HG03571 (cell line): ENCODE results near the gene TUBB4A.

Source experiments
- ATAC-seq: cut with Tn5 transposase; IDR thresholded peaks from one replicate; pipeline ENCODE4 v1.9.1; 2021; ENCODE audit not compliant: unreplicated experiment

The TUBB4A gene

DNA sequence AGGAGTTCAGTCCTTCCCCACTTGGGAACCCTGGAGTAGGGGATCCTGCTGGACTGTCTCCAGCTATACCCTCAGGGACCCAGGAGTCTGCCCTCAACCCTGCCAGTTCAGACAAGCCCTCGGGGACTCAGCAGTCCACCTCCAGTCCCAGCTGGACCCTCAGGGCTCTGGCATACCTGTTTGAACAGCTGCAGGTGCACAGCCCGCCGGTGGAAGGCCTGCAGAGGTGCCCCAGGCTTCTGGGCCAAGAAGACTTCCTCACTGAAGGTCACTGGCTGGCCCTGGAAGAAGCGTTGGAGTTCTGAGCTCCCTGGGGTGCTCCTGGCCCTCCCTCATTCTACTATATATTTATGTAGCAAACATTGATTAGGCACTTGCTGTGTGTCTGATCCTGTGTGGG is 29.4 kb downstream of the TUBB4A start:
- ATAC-seq = no peak

DNA sequence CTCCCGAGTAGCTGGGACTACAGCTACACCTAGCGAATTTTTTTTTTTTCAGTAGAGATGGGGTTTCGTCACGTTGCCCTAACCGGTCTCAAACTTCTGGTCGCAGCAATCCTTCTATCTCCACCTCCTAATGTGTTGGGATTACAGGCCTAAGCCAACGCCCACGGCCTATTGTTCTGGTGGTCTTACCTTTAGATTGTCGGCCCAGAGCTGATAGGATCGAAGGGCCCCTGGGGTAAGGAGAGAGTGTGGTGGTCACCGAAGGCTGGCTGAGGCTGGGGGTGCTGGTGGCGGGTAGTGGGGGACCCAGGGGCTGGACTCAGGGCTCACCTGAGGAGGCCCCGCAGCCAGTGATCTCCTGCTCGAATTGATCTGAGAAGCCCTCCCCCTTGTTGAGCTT is 31.0 kb downstream of the TUBB4A start:
- ATAC-seq = no peak

DNA sequence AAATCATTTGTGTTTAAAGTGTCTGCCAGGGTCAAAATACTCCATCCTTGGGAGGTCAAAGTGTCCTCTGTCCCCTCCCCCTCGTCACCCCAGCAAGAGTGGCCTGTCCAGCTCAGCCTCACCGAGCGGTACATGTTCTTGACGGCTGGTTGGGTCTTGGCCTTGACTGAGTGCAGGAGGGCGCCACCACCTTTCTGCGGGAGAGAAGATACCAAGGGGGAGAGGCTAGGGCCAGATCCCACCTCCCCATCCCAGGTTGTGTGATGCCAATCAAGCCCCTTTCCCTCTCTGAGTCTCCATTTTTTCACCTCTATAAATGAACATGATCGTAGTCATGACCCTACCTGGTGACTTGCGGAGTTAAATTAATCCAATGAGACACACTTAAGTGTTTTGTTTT is 31.9 kb downstream of the TUBB4A start:
- no peak for ATAC-seq

DNA sequence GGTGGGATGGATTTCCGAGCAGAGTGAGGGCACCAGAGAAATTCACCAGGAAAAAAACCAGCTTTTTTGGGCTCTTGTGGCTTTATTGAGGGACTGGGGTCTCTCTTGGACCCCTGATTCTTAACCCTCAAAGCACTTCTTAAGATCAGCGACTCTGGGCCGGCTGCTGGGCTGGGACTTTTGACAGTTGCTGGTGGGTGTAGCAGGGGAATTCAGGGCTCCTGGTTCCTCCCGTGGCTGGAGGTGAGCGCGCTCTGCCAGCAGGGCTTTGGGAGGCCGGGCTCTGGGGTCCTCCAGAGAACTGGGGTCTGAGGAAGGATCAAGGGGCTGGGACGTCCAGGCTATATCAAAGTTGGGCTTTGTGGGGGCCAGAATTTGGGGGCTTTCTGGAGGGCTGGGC is 34.7 kb downstream of the TUBB4A start:
- no peak for ATAC-seq

DNA sequence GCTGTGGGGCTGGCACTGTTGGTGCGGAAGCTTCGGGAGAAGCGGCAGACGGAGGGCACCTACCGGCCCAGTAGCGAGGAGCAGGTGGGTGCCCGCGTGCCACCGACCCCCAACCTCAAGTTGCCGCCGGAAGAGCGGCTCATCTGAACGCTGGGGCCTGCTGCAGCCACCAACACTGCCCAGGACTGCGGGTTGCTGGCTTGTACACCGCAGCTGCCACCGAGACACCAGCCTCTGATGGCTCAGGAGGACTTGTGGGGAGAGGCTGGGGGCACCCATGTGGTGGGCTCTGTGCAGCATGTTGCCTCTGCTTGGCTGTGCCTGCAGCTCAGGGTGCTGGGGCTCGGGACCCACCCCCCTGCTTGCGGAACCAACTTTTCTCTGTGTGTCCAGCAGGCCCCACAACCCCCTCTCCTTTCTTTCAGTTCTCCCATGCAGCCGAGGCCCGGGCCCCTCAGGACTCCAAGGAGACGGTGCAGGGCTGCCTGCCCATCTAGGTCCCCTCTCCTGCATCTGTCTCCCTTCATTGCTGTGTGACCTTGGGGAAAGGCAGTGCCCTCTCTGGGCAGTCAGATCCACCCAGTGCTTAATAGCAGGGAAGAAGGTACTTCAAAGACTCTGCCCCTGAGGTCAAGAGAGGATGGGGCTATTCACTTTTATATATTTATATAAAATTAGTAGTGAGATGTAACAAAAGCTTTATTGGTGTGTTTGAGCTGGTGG is 35.4 kb downstream of the TUBB4A start:
- ATAC-seq = no peak

DNA sequence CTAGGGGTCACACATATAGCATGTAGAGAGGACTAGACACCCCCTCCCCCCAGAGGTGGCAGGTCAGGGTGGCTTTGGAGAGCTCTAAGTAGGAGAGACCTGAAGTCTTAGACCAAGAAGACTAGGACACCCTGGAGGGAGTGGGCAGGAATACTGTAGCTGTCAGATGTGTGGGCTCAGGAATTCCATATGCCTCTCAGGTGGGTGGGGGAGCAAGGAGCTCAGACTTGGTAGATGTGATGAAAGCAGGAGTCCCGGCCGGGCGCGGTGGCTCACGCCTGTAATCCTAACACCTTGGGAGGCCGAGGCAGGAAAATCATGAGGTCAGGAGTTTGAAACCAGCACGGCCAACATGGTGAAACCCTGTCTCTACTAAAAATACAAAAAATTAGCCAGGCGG is 36.4 kb downstream of the TUBB4A start:
- no peak for ATAC-seq

DNA sequence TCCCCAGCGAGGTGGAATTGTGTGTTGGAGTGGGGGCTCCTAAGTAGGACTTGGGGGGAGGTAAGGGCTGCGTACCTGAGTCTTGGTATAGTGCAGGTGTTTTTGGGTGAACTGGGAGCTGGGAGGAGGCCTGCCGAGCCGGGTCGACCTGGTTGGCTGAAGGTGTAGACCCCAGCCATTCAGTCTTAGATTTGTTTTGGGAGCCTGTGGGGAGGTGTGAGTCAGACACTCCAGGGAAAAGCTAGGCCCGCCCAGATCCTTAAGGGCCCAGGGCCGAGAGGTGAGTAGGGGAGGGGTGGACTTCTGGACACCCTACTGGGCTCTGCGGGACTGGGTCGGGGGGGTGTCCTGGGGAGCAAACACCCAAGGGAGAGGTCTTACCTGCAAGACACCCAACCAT is 37.1 kb downstream of the TUBB4A start:
- no peak for ATAC-seq

DNA sequence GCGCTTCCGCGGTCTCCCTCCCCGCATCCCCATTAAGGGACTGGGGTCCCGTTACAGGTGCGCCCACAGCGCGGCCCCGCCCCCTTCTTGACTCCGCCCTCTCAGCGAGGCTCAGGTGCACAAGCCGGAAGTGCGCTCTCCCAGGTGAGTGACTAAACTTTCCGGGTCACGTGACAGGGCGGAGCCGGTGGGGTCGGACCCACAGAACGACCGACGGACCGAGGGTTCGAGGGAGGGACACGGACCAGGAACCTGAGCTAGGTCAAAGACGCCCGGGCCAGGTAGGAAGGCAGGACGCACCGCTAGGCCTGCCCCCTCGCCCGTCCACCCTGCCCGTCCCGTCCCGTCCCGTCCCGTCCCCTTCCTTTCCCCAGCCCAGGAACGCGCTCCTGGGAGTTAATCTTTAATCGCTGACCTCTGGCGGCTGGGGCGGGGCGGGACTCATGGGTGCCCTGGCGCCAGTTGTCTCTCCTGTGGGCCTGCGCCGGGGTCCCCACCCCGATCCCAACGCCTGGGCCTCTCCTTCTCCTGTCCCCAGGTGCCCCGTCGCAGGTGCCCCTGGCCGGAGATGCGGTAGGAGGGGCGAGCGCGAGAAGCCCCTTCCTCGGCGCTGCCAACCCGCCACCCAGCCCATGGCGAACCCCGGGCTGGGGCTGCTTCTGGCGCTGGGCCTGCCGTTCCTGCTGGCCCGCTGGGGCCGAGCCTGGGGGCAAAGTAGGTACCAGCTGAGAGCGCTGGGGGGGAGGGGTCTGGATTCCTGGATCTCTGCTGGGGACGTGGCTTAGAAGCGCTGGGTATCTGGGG is 37.8 kb downstream of the TUBB4A start, which contains the start of gene CRB3:
TSS of gene CRB3 (plus strand) at position 202 of the 804 bp plus-strand sequence. CDS start at position 633, 431 bp downstream.
- ATAC-seq = no peak

DNA sequence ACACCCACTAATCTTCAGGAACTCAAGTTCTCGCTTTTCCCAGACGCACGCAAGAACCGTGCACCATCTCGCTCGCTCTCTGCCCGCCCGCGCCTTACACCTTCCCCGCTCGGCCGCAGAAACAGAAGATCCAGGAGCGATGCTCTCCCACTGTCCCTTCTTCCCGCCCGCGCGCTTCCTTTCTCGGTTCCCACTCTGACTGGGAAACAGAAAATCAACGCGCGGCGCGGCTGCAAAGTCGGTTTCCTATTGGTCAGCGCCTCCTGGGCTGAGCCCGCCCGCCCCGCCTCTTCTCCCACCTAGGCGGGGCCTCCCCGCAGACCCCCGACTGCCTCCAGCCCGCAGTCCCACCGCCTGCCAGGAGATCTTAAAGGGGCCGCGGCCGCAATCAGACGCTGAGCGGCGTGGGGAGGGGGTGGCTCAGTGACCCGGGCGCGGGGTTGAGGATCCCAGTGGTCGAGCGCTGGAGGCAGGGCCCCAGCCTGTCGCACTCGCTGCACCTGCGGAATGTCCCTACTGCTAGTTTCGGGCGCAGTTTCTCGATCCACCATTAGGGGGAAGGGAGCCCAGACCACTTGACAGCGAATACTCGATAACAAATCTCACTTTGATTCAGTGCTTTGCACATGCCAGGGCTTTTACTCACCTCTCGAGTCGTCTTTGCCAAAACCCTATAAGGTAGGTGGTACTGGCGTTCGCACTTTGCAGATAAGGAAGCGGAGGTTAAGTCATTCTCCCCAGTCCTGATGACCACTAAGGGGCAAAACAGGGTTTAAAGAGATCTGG is 41.8 kb downstream of the TUBB4A start:
- peak; percentile 54 for ATAC-seq

DNA sequence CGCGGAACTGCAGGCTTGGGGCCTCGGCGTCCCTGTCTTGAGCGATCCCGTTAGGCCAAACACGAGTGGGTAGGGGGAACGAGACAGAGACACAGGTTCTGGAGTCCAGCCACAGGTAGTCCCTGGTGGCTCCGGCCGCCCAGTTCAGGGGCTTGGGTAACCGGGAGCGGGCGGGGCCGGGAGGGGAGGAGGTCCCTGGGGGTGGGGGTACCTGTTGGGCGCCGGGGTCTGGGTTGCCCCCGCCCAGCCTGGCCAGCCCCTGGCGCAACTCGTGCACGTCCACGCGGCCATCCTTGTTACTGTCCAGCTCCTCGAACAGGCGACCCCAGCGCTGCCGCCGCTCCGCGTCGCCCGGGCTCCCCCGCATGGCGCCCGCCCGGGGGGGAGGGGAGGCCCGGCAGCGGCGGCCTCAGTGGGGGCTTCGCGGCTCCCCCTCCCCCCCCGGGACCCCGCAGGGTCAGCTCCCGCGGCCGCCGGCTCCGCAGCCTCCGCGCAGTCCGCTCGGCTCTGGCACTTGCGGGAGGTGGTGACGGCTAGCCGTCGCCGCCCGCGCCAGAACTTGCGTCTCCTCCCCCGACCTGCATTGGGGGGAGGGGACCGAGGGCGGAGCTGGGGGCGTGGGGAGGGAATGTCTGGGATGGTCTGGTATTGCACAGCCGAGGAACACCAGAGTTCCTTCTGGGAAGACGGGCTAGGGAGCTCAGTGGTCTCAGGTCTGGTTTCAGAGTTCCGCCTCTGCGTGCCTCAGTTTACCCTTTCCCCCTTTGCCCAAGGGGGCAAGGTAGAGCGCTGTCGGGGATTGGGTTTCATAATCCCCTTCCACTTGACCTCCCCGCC is 42.6 kb downstream of the TUBB4A start, which contains the start of gene SLC25A23:
TSS of gene SLC25A23 (minus strand) at position 531 of the 837 bp plus-strand sequence. CDS start at position 367, 164 bp downstream.
- ATAC-seq = peak; percentile 15

DNA sequence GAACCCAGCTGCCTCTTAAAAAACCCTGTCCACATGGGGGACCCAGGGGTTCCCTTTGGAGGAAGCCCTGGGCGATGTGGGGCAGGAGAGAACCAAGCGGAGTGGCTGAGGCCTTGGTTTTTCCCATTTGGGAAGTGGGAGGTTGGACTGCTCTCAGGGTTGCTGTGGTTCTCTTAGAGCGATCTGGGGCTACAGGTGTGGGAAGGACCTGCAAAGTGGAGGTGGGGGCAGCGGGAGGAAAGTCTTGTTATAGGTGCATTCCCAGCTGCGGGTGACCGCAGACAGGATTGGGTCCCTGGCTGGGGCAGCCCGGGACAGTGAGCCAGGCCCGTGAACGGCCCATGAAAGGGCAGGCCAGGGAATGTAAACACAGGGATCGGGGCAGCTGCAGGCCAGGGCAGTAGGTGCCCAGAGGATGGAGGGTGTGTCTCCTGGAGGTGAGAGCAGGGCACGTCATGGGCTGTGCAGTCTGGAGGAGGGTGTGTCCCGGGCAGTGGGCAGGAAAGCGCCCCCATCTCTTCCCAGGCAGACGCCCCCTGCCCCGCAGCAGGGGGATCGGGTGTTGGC is 43.3 kb downstream of the TUBB4A start:
- ATAC-seq = no peak

DNA sequence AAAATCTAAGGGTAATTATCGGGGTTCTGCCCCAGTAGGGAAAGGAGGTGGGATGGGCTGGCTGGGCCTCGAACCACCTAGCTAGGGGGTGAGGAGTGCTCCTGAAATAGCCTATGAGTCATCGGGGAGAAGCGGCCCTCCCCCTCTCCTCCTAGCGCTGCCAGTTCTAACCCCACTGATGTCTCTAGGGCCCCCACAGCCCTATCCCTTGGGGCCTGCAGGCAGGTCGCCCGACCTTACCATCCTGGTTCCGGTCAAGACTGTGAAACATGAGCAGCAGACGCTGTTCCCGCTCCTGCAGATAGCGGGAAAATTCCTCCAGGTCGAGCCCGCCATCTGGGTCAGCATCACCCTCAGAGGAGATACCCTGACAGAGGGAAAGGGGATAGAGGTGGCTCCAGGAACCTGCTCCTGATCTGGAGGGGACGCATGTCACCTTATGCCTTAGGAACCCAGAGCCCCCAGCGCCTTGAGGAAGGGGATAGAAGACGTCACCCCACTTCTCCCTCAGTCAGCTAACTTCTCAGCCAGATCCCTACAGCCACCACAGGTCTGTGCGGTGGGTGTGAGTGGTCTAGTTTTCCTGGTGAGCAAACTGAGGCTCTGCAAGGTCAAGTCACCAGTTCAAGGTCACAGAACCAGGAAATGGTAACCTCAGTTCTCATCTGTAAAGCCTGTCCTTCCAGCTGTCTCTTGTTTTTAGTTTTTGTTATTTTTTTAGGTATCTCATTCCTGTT is 44.0 kb downstream of the TUBB4A start:
- no peak for ATAC-seq

DNA sequence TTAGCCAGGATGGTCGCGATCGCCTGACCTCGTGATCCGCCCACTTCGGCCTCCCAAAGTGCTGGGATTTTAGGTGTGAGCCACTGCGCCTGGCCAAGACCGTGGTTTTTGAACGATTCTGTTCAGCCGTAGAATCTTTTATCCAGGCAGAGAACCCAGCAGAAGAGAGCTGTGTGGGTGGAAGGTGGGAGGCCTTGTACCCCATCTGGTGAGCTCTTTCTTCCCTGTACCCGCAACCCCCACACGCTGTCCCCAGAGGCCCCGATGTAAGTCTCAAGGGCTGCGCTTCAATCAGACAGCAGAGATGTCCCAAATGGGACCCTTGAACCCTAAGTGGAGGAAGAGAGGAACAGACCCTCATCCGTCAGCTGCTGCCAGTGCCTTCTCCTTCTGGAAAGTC is 46.2 kb downstream of the TUBB4A start:
- no peak for ATAC-seq

DNA sequence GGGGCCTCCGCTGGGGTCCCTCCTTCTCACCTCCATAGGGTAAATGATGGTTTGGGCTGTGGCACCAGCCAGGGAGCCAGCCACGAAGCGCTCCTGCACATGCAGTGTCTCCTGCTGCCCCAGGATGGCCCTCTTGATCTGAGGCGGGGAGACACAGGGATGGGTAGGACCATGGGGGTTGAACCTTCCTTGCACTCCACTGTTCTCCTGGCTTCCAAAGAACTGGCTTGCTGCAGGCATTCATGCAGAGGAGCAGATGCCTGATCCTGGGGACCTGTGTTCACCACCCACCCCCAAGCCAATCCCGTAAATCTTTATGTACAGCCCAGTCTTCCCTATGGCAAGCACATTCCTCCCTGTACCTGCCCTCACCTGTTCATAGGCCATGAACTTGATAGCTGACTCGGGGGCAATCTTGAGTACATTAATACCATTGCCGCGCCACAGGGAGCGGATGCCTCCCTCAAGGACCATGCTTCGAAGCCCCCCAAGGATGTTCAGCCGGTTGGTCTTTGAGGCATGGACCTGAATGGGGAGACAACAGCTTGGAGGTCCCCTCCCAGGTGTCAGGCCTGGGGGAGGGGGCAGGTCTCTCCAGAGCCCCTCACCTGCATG is 48.1 kb downstream of the TUBB4A start:
- ATAC-seq = no peak

DNA sequence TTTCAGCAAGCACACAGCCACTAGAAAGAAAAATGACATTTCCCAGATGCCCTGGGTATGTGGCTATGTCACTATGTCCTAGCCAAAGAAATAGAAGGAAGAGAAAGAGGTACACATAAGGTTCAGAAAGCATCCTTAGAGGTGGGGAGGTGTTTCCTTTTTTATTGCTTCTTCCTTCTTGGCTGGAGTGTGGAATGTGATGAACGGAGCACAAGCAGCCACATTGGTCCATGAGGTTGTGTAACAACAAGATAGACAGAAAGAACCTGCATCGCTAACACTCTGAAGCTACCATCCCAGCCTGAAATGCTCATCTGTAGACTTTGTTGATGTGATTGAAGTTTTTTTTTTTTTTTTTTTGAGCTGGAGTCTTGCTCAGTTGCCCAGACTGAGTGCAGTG is 49.2 kb downstream of the TUBB4A start:
- no peak for ATAC-seq

DNA sequence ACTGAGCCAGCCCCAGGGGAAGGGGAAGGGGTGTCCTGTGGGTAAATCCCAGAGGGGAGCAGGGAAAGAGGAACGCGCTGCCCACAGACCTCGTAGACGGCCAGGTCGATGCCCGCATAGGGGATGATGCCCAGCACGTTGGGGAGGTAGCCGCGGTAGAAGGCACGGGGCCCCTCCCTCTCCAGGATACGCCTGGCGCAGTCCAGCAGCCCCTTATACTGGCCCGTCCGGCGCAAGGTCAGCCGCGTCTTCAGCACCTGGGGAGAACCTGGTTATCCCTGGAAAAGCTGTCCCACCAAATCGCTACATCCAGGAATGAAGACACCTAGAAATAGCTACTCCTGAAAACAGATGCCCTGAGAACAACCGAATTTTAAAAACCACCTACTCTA is 49.9 kb downstream of the TUBB4A start:
- no peak for ATAC-seq

DNA sequence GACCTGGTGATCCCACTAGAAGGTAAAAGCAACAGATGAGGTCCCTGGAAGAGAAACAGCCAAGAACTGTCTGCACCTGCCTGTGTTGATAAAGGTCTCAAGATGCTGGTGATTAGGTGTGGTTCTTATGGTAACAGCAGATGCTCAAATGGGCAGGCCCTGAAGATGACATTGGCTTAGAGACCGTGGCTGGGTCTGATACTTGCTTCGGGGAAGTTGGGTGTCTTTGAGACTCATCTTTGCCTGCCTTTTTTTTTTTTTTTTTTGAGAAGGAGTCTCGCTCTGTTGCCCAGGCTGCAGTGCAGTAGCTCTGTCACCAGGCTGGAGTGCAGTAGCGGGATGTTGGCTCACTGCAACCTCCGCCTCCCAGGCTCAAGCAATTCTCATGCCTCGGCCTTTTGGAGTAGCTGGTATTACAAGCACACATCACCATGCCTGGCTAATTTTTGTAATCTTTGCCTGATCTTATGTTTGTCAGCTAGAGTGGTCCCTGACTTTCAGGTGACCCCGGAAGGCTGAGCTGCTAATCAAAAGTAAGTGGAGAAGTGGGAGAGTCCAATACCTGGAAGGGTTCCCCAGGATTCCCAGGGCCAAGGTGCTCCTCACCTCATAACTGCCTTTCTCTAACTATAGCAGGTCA is 50.4 kb downstream of the TUBB4A start:
- no peak for ATAC-seq

DNA sequence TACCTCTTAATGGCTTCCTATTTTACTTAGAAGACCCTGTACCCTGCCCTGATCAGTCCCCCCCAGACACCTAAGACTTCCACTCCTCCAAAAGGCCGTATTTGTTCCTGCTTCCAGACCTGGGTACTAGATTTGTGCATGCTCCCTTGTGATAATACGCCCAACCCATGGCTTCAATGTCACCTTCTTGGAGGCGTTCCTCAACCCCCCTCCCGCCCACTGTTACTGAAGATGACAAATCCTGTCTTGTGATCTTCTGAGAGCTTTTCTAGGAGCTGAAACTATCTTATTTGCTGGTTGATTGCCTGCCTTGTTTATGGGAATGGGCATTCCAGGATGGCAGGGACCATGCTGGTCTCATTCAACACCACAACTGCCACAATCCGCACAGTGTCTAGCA is 51.9 kb downstream of the TUBB4A start:
- no peak for ATAC-seq

DNA sequence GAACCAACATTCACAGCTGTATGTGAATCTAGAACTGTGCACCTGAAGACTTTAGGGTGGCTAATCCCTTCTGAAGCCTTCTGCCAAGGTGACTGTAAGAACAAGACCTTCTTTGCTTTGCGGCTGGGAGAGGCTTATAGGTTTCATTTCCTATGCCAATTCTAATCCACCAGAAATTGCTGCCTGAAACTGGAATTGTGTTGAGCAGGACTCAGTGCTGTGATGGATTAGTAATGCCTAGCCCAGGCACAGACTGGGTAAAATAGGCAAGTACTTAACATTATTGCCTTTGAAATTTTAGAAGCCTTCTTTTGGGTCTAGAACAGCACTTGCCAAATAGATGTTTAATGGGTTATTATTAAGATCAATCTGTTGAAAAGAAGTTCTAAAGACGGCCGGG is 54.1 kb downstream of the TUBB4A start:
- no peak for ATAC-seq
